SH-SY5Y (cell line): ENCODE measurements around the gene SLC30A3.

Experiments
- GATA2 ChIP-seq: IDR thresholded peaks from 2 replicates; pipeline ENCODE4 v1.6.1; 2011; ENCODE audit warnings: mild to moderate bottlenecking, low read depth, low read length
- GATA3 ChIP-seq: IDR thresholded peaks from 2 replicates; pipeline ENCODE4 v1.6.1; 2011; ENCODE audit warnings: low read depth, mild to moderate bottlenecking, low read length, moderate library complexity

DNA sequence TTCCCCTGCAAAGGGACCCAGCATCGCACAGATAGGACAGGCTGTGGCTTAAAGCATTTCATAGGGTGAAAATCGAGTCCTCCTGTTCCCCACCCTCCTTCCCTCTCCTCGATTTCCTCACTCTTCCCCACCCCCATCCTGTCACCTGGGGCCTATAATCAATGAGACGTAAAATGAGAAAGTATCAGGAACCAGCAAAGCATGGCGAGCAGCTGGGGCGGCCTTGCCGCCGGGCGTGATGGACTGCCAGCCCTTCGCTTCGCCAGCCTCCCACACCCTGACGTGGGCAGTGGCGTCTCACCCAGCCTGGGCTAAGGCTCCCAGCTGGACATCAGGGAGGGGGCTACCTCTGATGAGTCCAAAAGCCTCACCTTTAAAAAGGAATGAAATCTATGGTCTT lies 11.1 kb downstream of the SLC30A3 start:
- TF ChIP-seq GATA3 (no peak), GATA2 (no peak)
